ENCODE results near the gene INS. TPM values are rescaled to one million over a fixed set of nuclear protein-coding genes. Genes with fewer than 3 reads are reported as not detected.

INS gene
- total and polyA plus RNA-seq, 10 of the 15 experiments (the other 5 are each of a cell fraction or from before 2014, with no cell fraction given) = not detected

GRCh38 chr11:2207773-2208621, 47.0 kb upstream of the INS start:
- no peak overlapping the region for H3K4me2 ChIP-seq (ENCODE audit: control insufficient read depth, insufficient read depth)
- 30% methylated on average over 24 of the region's 24 CpGs for WGBS (ENCODE audit: insufficient coverage, insufficient replicate concordance, low lambda C conversion rate, missing lambda C conversion rate)
- DNase-seq (ENCODE audit: low read depth, low spot score) (no peak), ATAC-seq (no peak), FAIRE-seq (no peak)
- H3K79me2 ChIP-seq (ENCODE audit: control insufficient read depth, insufficient read depth, low read length) = no peaks in the 10 kb centered on the region
- no peak overlapping the region for H3K9ac ChIP-seq (ENCODE audit: control insufficient read depth, insufficient read depth, low read length)
- H4K20me1 ChIP-seq (ENCODE audit: control insufficient read depth, insufficient read depth) = no peaks in the 10 kb centered on the region
- no peak overlapping the region for H3K4me3 ChIP-seq
- no peaks in the 10 kb centered on the region for H3K9me3 ChIP-seq (replicated peaks; ENCODE audit: control insufficient read depth, insufficient read depth, low read length)
- intact Hi-C loops (cut with micrococcal nuclease; ENCODE audit: unreplicated experiment) = no loop called here
- CTCF ChIA-PET = interaction anchor here (1.0 kb wide), 1 partner anchor 97 kb away, joined by 3 read pairs; no protein-coding TSS in a partner anchor
- TF ChIP-seq NFIC (IDR thresholded peaks at IDR 0.05; ENCODE audit: low read depth, low read length) (no peak), NFXL1 (IDR thresholded peaks at IDR 0.05; ENCODE audit: borderline replicate concordance) (no peak)
- SMC1A ChIA-PET (ENCODE audit: uncharacterized antibody, unreplicated experiment) = no interaction called here
- H2AFZ ChIP-seq (ENCODE audit: control insufficient read depth, low read depth, low read length) = no peak overlapping the region
- POLR2A ChIA-PET = no interaction called here
- no peaks in the 10 kb centered on the region for H3K36me3 ChIP-seq (ENCODE audit: control insufficient read depth in 2 of 2, insufficient read depth in 2 of 2, low read length in 1 of 2)
- H3K4me1 ChIP-seq (ENCODE audit: control insufficient read depth, insufficient read depth, low read length) = no peaks in the 10 kb centered on the region
- RAD21 ChIA-PET (ENCODE audit: unreplicated experiment) = no interaction called here
- in situ Hi-C loops (cut with MboI) = no loop called here
- no peaks in the 10 kb centered on the region; a peak in 1 of 4 replicates for H3K27me3 ChIP-seq (replicated peaks in 1 of 2; ENCODE audit: control insufficient read depth in 2 of 2, insufficient read depth in 2 of 2, low read length in 1 of 2)
- H3K27ac ChIP-seq (ENCODE audit: control insufficient read depth, insufficient read depth) = no peak overlapping the region
- BruUV-seq (replicated peaks) = no TSS peak

- intact Hi-C loops (cut with micrococcal nuclease; ENCODE audit: unreplicated experiment) = no loop called here
- H3K79me2 ChIP-seq (ENCODE audit: control insufficient read depth, insufficient read depth, low read length) = no peaks in the 10 kb centered on the region
- H3K4me2 ChIP-seq (ENCODE audit: control insufficient read depth, insufficient read depth) = no peak overlapping the region
- DNase-seq (ENCODE audit: low read depth, low spot score) (no peak), ATAC-seq (no peak), FAIRE-seq (no peak)
- ChIA-PET CTCF (interaction anchor here (1.0 kb wide), 1 partner anchor 98 kb away, joined by 3 read pairs; no protein-coding TSS in a partner anchor), RAD21 (ENCODE audit: unreplicated experiment) (no interaction called here), POLR2A (no interaction called here), SMC1A (ENCODE audit: uncharacterized antibody, unreplicated experiment) (no interaction called here)
- no peak overlapping the region for H3K9ac ChIP-seq (ENCODE audit: control insufficient read depth, insufficient read depth, low read length)
- no peaks in the 10 kb centered on the region for H4K20me1 ChIP-seq (ENCODE audit: control insufficient read depth, insufficient read depth)
- H3K4me3 ChIP-seq = no peak overlapping the region
- no peaks in the 10 kb centered on the region for H3K9me3 ChIP-seq (replicated peaks; ENCODE audit: control insufficient read depth, insufficient read depth, low read length)
- BruUV-seq (replicated peaks) = no TSS peak
- TF ChIP-seq NFYA (IDR thresholded peaks at IDR 0.05; ENCODE audit: borderline replicate concordance, low read depth, low read length) (no peak), PBX3 (IDR thresholded peaks at IDR 0.05; ENCODE audit: insufficient replicate concordance, low read depth, low read length) (no peak)
- H3K4me1 ChIP-seq (ENCODE audit: control insufficient read depth, insufficient read depth, low read length) = no peaks in the 10 kb centered on the region
- no peaks in the 10 kb centered on the region; a peak in 1 of 4 replicates for H3K27me3 ChIP-seq (replicated peaks in 1 of 2; ENCODE audit: control insufficient read depth in 2 of 2, insufficient read depth in 2 of 2, low read length in 1 of 2)
- no peak overlapping the region for H3K27ac ChIP-seq (ENCODE audit: control insufficient read depth, insufficient read depth)
- H2AFZ ChIP-seq (ENCODE audit: control insufficient read depth, low read depth, low read length) = no peak overlapping the region
- 25% methylated on average over 11 of the region's 11 CpGs for WGBS (ENCODE audit: insufficient coverage, insufficient replicate concordance, low lambda C conversion rate, missing lambda C conversion rate)
- no peaks in the 10 kb centered on the region for H3K36me3 ChIP-seq (ENCODE audit: control insufficient read depth in 2 of 2, insufficient read depth in 2 of 2, low read length in 1 of 2)
- in situ Hi-C loops (cut with MboI) = no loop called here
These were observed 46.2 kb upstream of the INS start for GRCh38 chr11:2207212-2207611.
